GM23338 (cell line): Measurements from ENCODE around the gene WWOX.

Source experiments
- CTCF ChIP-seq, 2 experiments: fragments of 200-600 bp in 1 of 2; sonication (generic) in 1 of 2; conservative IDR thresholded peaks; 2 replicates each; pipeline versions ENCODE4 v1.5.1 to v1.6.1; 2016 to 2017; ENCODE audit warnings: antibody characterized with exemption in 2 of 2, low read depth in 2 of 2, mild to moderate bottlenecking in 2 of 2, moderate library complexity in 1 of 2
- POLR2AphosphoS5 ChIP-seq: IDR thresholded peaks from 2 replicates; pipeline ENCODE4 v1.6.1; 2016; ENCODE audit warnings: antibody characterized with exemption, low read depth

- TF ChIP-seq CTCF (conservative IDR thresholded peaks at IDR 0.05; ENCODE audit: low read depth in 2 of 2): no peak
- TF ChIP-seq POLR2AphosphoS5: no peak
These were observed 13.8 kb downstream of the WWOX start for GRCh38 chr16:78113258-78113657.
